Measurements from ENCODE around the gene STX17.

GRCh38 chr9:99977033-99977792, 70.8 kb downstream of the STX17 start:
- TF ChIP-seq CTCF (IDR thresholded peaks at IDR 0.05): no peak
- TF ChIP-seq POLR2A (IDR thresholded peaks at IDR 0.05): no peak
- TF ChIP-seq POLR2AphosphoS5 (IDR thresholded peaks at IDR 0.05): no peak
- TF ChIP-seq EP300 (IDR thresholded peaks at IDR 0.05): no peak
